HEK293 (cell line): ENCODE measurements around the gene PLEKHS1.

Experiments
- CTCF ChIA-PET: fragments of 350-600 bp; formaldehyde crosslinking; extraction: SDS; loops from one replicate; lab custom pipeline; 2021; ENCODE audit warnings: antibody characterized with exemption; lab: Yijun Ruan, JAX
- POLR2A ChIA-PET: fragments of 300-600 bp; formaldehyde crosslinking; extraction: SDS; loops from one replicate; lab custom pipeline; 2020; ENCODE audit warnings: antibody characterized with exemption, inconsistent platforms; lab: Yijun Ruan, JAX
- H3K27ac ChIP-seq: fragments of 200-500 bp; sonication (Bioruptor generic); 2 replicates; pipeline ENCODE4 v1.5.1; 2014; ENCODE audit warnings: low read depth, low read length, control low read depth, inconsistent platforms; ENCODE audit errors: extremely low read depth
- H3K36me3 ChIP-seq, 2 experiments: fragments of 200-500 bp in 1 of 2; sonication (Bioruptor generic) in 1 of 2; 1 replicate in 1 of 2; 2 replicates in 1 of 2; pipeline ENCODE4 v1.5.1; 2014 to 2017; ENCODE audit warnings: inconsistent platforms in 2 of 2, low read length in 2 of 2; ENCODE audit not compliant: control insufficient read depth in 2 of 2, insufficient read depth in 1 of 2
- H3K4me1 ChIP-seq: fragments of 200-500 bp; sonication (Bioruptor generic); 2 replicates; pipeline ENCODE4 v1.5.1; 2014; ENCODE audit warnings: mild to moderate bottlenecking, low read length, inconsistent platforms; ENCODE audit not compliant: control insufficient read depth, insufficient read depth
- H3K4me3 ChIP-seq: 2 replicates; pipeline ENCODE4 v1.5.1; 2011; ENCODE audit warnings: low read depth, mild to moderate bottlenecking, control low read depth, low read length, moderate library complexity
- H3K9me3 ChIP-seq: fragments of 200-500 bp; sonication (Bioruptor generic); 2 replicates; pipeline ENCODE4 v1.5.1; 2014; ENCODE audit warnings: low read depth, low read length, inconsistent platforms; ENCODE audit not compliant: control insufficient read depth, insufficient read depth
- BCL11A ChIP-seq: fragments of 450-650 bp; formaldehyde crosslinking; IDR thresholded peaks from 2 replicates; pipeline ENCODE4 v1.5.1; 2016; ENCODE audit warnings: low read depth, missing biosample characterization, missing genetic modification characterization
- KLF1 ChIP-seq: fragments of 450-650 bp; formaldehyde crosslinking; IDR thresholded peaks from 2 replicates; pipeline ENCODE4 v1.5.1; 2016; ENCODE audit warnings: missing biosample characterization, missing genetic modification characterization
- KLF8 ChIP-seq: fragments of 450-650 bp; formaldehyde crosslinking; IDR thresholded peaks from 2 replicates; pipeline ENCODE4 v1.5.1; 2016; ENCODE audit warnings: missing biosample characterization, missing genetic modification characterization
- KLF9 ChIP-seq: fragments of 450-650 bp; formaldehyde crosslinking; IDR thresholded peaks from 2 replicates; pipeline ENCODE4 v1.5.1; 2016; ENCODE audit warnings: missing biosample characterization, missing genetic modification characterization, low read depth
- OSR2 ChIP-seq: fragments of 450-650 bp; formaldehyde crosslinking; IDR thresholded peaks from 2 replicates; pipeline ENCODE4 v1.5.1; 2016; ENCODE audit warnings: missing biosample characterization, missing genetic modification characterization
- SCRT1 ChIP-seq: fragments of 450-650 bp; formaldehyde crosslinking; IDR thresholded peaks from 2 replicates; pipeline ENCODE4 v1.5.1; 2016; ENCODE audit warnings: missing biosample characterization, missing genetic modification characterization, borderline replicate concordance
- TRIM28 ChIP-seq: IDR thresholded peaks from 2 replicates; pipeline ENCODE4 v1.6.1; 2011; ENCODE audit warnings: low read length, control low read depth, borderline replicate concordance
- ZEB2 ChIP-seq: fragments of 450-650 bp; formaldehyde crosslinking; IDR thresholded peaks from 2 replicates; pipeline ENCODE4 v1.5.1; 2016; ENCODE audit warnings: missing biosample characterization, missing genetic modification characterization
- ZFP41 ChIP-seq: fragments of 450-650 bp; formaldehyde crosslinking; IDR thresholded peaks from 2 replicates; pipeline ENCODE4 v1.5.1; 2016; ENCODE audit warnings: missing biosample characterization, missing genetic modification characterization, borderline replicate concordance
- ZNF10 ChIP-seq: fragments of 450-650 bp; formaldehyde crosslinking; IDR thresholded peaks from 2 replicates; pipeline ENCODE4 v1.5.1; 2017; ENCODE audit warnings: missing biosample characterization, missing genetic modification characterization
- ZNF112 ChIP-seq: fragments of 450-650 bp; formaldehyde crosslinking; IDR thresholded peaks from 2 replicates; pipeline ENCODE4 v1.5.0; 2017; ENCODE audit warnings: missing biosample characterization, missing genetic modification characterization
- ZNF221 ChIP-seq: fragments of 450-650 bp; formaldehyde crosslinking; IDR thresholded peaks from 2 replicates; pipeline ENCODE4 v1.5.1; 2017; ENCODE audit warnings: missing biosample characterization, missing genetic modification characterization, borderline replicate concordance
- ZNF341 ChIP-seq: fragments of 450-650 bp; formaldehyde crosslinking; IDR thresholded peaks from 2 replicates; pipeline ENCODE4; 2016; ENCODE audit warnings: low read depth, missing biosample characterization, missing genetic modification characterization
- ZNF514 ChIP-seq: fragments of 450-650 bp; formaldehyde crosslinking; IDR thresholded peaks from 2 replicates; pipeline ENCODE4 v1.5.1; 2016; ENCODE audit warnings: missing biosample characterization, missing genetic modification characterization
- ZNF548 ChIP-seq: fragments of 450-650 bp; formaldehyde crosslinking; IDR thresholded peaks from 2 replicates; pipeline ENCODE4 v1.5.1; 2016; ENCODE audit warnings: missing biosample characterization, missing genetic modification characterization
- ZNF707 ChIP-seq: fragments of 450-650 bp; formaldehyde crosslinking; IDR thresholded peaks from 2 replicates; pipeline ENCODE4 v1.5.1; 2016; ENCODE audit warnings: missing biosample characterization, missing genetic modification characterization
- TF ChIP-seq, protein P1 (sequence below): fragments of 450-650 bp; formaldehyde crosslinking; IDR thresholded peaks from 2 replicates; pipeline ENCODE4 v1.5.1; 2016; ENCODE audit warnings: missing biosample characterization, missing genetic modification characterization
- TF ChIP-seq, protein P2 (sequence below): fragments of 450-650 bp; formaldehyde crosslinking; IDR thresholded peaks from 2 replicates; pipeline ENCODE4 v1.5.1; 2016; ENCODE audit warnings: missing biosample characterization, missing genetic modification characterization
- TF ChIP-seq, protein P3 (sequence below): fragments of 450-650 bp; formaldehyde crosslinking; IDR thresholded peaks from 2 replicates; pipeline ENCODE4 v1.5.1; 2016; ENCODE audit warnings: missing biosample characterization, missing genetic modification characterization
- TF ChIP-seq, protein P4 (sequence below): fragments of 450-650 bp; formaldehyde crosslinking; IDR thresholded peaks from 2 replicates; pipeline ENCODE4 v1.5.1; 2016; ENCODE audit warnings: missing biosample characterization, missing genetic modification characterization

PLEKHS1 gene

DNA sequence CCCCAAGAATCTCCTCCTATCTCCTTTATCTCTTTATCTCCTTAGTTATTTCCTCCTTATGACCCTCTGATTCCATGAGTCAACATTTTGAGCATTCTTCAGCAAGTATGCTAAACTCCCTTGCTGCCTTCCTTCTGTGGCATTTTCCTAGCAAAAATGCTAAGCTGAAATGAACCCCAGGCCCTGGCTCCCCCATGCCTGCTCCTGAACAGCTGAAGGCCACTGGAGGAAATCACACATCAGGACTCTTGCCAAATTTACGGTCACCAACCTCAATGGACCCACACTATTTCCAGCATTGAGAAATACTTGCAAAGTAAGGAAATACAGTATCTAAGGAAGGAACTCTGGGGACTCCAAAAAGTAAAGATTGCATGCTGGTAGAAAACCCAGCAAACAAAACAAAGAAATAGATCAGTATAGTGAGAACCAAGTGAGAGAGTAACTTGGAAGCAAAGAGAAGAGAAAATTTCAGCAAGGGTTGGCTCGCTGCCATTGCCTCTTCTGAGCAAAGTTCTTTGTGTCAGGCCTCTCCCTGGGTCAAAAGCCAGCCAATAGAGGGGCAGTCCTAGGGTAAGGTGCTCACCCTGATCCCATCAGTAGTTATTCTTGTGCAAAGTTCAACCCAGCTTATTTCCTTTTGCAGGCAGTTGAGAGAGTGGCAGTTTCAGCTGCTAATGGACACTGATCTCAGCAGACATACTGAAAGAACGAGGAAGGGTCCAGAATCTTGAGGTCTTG lies 5.1 kb upstream of the PLEKHS1 start (continued):
- no peak for TF ChIP-seq ZNF221 (tag by site-specific recombination)
- TF ChIP-seq, all 188 proteins: peak for 0

DNA sequence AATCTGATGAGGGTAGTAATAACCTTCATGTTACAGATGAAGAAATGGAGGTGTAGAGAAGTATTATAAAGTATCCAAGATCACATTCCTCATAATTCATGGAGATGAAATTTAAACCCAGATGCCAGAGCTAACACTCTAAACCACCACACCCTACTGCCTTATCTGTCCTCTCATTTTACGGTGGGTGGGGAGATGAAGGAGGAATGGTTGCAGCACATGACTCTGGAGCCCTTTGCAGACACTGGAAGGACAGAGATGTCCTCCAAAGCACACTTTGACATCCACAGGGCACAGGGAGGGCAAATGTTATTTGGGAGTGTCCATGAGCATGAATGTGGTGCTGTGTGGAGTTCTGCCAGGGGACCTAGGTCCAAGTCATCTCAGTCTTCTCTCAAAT lies 1.1 kb downstream of the PLEKHS1 start:
- Histone ChIP-seq H3K9me3 (no peaks in the 10 kb centered on the region), H3K4me3 (no peak overlapping the region)
- TF ChIP-seq KLF1 (tag by site-specific recombination) = peak; percentile 52; the same call in 1 of the 2 replicates
- TF ChIP-seq, protein P1, sequence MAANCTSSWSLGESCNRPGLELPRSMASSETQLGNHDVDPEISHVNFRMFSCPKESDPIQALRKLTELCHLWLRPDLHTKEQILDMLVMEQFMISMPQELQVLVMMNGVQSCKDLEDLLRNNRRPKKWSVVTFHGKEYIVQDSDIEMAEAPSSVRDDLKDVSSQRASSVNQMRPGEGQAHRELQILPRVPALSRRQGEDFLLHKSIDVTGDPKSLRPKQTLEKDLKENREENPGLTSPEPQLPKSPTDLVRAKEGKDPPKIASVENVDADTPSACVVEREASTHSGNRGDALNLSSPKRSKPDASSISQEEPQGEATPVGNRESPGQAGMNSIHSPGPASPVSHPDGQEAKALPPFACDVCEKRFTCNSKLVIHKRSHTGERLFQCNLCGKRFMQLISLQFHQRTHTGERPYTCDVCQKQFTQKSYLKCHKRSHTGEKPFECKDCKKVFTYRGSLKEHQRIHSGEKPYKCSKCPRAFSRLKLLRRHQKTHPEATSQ (tag by site-specific recombination) = no peak
- TF ChIP-seq, all 188 proteins: peak for 1
- Histone ChIP-seq H3K4me1 (no peaks in the 10 kb centered on the region), H3K36me3 (no peaks in the 10 kb centered on the region), H3K27ac (no peak overlapping the region)
- POLR2A ChIA-PET = no interaction called here
- CTCF ChIA-PET = interaction anchor here (0.7 kb wide), 1 partner anchor 536 kb away, joined by 4 read pairs; no protein-coding TSS in a partner anchor

DNA sequence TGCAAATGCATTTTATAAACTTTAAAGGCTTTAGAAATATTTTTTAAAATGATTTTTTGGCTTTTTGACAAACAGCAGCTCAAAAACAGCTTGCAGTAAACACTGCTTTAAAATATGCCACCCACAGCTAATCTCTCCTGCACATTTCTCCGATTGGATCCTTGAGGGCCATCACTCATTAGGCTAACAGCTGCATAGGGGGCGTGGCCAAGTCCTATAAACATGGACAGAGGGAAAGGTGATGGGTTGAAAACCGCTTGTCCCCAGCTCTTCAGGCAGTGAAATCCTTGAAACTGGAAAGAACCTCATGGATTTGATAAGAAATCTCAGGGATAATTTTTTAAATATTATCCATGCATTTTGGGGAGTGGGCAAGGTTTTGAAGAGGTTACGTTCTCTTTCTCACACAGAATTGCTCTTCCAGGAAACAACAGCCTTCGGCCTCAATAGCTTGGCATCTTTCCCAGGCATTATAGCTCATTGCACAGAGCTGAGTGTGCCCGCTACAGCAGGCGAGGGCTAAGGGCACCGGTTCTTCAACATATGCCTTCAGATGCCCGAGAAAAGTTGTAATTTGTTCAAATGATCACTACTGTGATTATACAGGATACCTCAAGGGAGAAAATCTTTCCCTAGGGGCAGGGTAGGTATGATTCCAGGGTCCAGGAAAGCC lies 1.7 kb downstream of the PLEKHS1 start:
- 0 out of 2 replicates have a peak, but pooled peaks have one; percentile 16 for TF ChIP-seq KLF9 (tag by site-specific recombination)
- no peak for TF ChIP-seq KLF8 (tag by site-specific recombination)
- TF ChIP-seq ZNF514 = no peak
- TF ChIP-seq BCL11A (tag by site-specific recombination) = no peak
- TF ChIP-seq, protein P2, sequence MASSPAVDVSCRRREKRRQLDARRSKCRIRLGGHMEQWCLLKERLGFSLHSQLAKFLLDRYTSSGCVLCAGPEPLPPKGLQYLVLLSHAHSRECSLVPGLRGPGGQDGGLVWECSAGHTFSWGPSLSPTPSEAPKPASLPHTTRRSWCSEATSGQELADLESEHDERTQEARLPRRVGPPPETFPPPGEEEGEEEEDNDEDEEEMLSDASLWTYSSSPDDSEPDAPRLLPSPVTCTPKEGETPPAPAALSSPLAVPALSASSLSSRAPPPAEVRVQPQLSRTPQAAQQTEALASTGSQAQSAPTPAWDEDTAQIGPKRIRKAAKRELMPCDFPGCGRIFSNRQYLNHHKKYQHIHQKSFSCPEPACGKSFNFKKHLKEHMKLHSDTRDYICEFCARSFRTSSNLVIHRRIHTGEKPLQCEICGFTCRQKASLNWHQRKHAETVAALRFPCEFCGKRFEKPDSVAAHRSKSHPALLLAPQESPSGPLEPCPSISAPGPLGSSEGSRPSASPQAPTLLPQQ (tag by site-specific recombination) = no peak
- no peak for TF ChIP-seq ZNF548 (tag by site-specific recombination)
- TF ChIP-seq, protein P3, sequence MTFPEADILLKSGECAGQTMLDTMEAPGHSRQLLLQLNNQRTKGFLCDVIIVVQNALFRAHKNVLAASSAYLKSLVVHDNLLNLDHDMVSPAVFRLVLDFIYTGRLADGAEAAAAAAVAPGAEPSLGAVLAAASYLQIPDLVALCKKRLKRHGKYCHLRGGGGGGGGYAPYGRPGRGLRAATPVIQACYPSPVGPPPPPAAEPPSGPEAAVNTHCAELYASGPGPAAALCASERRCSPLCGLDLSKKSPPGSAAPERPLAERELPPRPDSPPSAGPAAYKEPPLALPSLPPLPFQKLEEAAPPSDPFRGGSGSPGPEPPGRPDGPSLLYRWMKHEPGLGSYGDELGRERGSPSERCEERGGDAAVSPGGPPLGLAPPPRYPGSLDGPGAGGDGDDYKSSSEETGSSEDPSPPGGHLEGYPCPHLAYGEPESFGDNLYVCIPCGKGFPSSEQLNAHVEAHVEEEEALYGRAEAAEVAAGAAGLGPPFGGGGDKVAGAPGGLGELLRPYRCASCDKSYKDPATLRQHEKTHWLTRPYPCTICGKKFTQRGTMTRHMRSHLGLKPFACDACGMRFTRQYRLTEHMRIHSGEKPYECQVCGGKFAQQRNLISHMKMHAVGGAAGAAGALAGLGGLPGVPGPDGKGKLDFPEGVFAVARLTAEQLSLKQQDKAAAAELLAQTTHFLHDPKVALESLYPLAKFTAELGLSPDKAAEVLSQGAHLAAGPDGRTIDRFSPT (tag by site-specific recombination) = no peak
- no peak for TF ChIP-seq ZNF112 (tag by site-specific recombination)
- 0 out of 2 replicates have a peak, but pooled peaks have one; percentile 47 for TF ChIP-seq ZNF10 (tag by site-specific recombination)

DNA sequence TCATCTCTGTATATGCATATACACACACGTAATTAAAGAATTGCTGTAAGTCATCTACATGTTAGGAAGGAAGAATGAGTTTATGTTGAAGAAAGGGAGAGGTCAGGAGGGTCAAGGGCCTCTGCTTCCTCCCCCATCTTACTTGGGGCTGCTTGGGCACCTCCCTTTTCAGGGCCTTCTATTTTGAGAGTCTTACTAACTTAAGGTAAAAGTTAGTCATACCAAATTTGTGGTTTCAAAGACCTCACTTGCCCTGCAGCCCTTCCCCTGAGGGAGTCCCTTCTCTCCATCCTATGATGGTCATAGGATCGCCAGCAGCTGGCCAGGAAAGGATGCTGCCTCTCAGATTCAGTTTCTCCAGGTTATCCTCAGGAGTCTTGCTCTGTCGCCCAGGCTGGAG lies 2.6 kb downstream of the PLEKHS1 start:
- H3K4me1 ChIP-seq = no peaks in the 10 kb centered on the region
- POLR2A ChIA-PET = no interaction called here
- CTCF ChIA-PET = no interaction called here
- H3K36me3 ChIP-seq = no peaks in the 10 kb centered on the region
- no peaks in the 10 kb centered on the region for H3K9me3 ChIP-seq
- H3K27ac ChIP-seq = no peak overlapping the region
- no peak overlapping the region for H3K4me3 ChIP-seq
- no peak for TF ChIP-seq ZNF341 (tag by site-specific recombination)
- no peak for TF ChIP-seq ZFP41 (tag by site-specific recombination)
- TF ChIP-seq, protein P4, sequence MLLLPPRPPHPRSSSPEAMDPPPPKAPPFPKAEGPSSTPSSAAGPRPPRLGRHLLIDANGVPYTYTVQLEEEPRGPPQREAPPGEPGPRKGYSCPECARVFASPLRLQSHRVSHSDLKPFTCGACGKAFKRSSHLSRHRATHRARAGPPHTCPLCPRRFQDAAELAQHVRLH (tag by site-specific recombination) = no peak
- TF ChIP-seq TRIM28 = no peak
- no peak for TF ChIP-seq SCRT1 (tag by site-specific recombination)
- no peak for TF ChIP-seq ZEB2 (tag by site-specific recombination)
- TF ChIP-seq OSR2 = no peak
- no peak for TF ChIP-seq ZNF707 (tag by site-specific recombination)

More for the DNA sequence above, 1.7 kb downstream of the PLEKHS1 start:
- ChIA-PET CTCF (interaction anchor here (0.7 kb wide), 1 partner anchor 535 kb away, joined by 4 read pairs; no protein-coding TSS in a partner anchor), POLR2A (no interaction called here)
- H3K4me1 ChIP-seq = no peaks in the 10 kb centered on the region
- H3K36me3 ChIP-seq = no peaks in the 10 kb centered on the region
- no peaks in the 10 kb centered on the region for H3K9me3 ChIP-seq
- H3K27ac ChIP-seq = no peak overlapping the region
- H3K4me3 ChIP-seq = no peak overlapping the region
